Fibroblast of the aortic adventitia (primary cell): Measurements from ENCODE around the gene FAM124B. TPM values are rescaled to one million over a fixed set of nuclear protein-coding genes. Genes with fewer than 3 reads are reported as not detected.

Experiments used
- DNase-seq: peaks from one replicate; pipeline ENCODE4 v3.0.0-alpha.2; 2010; ENCODE audit warnings: low read depth
- H3K4me3 ChIP-seq: 2 replicates; pipeline ENCODE4 v1.5.1; 2011; ENCODE audit warnings: low read depth, mild to moderate bottlenecking, control low read depth, low read length, moderate library complexity
- total RNA-seq: library from RNA; depleted of rRNA; stranded (reverse); fragments of >200 nt; gene quantifications from 2 replicates; pipeline ENCODE4 v1.2.3, GENCODE V29; 2012; ENCODE audit warnings: low replicate concordance
- TF ChIP-seq, protein P1 (sequence below): IDR thresholded peaks from 2 replicates; pipeline ENCODE4 v1.5.1; 2011; ENCODE audit warnings: mild to moderate bottlenecking, low read length, control low read depth, inconsistent platforms; ENCODE audit not compliant: insufficient read depth

The FAM124B gene
- total RNA-seq, 1 donor = under 0.01 TPM

DNA sequence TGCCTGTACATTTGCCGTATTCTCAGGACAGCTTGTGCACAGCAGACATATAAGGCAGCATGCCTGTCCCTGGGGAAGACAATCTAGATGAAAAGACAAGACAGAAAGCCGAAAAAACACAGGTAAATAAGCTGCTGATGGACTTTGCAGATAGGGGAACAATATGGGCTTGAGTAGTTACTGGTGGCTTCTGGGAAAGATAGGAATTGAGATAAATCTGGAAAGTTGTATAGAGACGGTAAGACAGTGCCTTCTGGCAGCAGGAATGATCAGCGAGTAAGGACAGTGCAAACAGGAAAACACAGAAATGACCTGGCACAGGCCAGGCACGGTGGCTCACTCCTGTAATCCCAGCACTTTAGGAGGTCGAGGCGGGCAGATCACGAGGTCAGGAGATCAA is 70.2 kb downstream of the FAM124B start:
- TF ChIP-seq, protein P1, sequence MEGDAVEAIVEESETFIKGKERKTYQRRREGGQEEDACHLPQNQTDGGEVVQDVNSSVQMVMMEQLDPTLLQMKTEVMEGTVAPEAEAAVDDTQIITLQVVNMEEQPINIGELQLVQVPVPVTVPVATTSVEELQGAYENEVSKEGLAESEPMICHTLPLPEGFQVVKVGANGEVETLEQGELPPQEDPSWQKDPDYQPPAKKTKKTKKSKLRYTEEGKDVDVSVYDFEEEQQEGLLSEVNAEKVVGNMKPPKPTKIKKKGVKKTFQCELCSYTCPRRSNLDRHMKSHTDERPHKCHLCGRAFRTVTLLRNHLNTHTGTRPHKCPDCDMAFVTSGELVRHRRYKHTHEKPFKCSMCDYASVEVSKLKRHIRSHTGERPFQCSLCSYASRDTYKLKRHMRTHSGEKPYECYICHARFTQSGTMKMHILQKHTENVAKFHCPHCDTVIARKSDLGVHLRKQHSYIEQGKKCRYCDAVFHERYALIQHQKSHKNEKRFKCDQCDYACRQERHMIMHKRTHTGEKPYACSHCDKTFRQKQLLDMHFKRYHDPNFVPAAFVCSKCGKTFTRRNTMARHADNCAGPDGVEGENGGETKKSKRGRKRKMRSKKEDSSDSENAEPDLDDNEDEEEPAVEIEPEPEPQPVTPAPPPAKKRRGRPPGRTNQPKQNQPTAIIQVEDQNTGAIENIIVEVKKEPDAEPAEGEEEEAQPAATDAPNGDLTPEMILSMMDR = no peak
- H3K4me3 ChIP-seq = no peak overlapping the region
- no peak for DNase-seq

DNA sequence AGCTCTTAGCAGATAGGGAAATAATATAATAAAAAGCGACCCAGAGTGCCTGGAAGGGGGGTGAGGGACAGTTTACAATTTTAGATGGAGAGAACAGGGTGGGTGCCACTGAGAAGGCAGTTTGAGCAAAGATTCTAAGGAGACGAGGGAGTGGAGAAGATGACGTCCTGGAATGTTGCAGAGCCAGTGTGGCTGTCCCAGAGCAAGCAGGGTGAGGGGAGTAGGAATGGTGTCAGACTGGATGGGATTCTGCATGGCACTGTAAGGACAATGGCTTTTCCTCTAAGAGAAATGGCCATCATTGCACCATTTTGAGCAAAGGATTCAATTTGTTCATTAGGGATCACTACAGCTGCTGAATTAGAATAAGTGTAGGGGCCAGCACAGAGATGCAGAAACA is 73.1 kb downstream of the FAM124B start:
- H3K4me3 ChIP-seq = no peak overlapping the region
- DNase-seq = no peak
- TF ChIP-seq, protein P1 = no peak

Other genes starting within 250 kb of the FAM124B start
- 75.7 and 192 TPM in 2 replicates for gene CUL3, start 183.3 kb upstream of the FAM124B start, total RNA-seq